HG02840 (cell line): ENCODE measurements around the gene IFNA4.
"Not testable (repeated sequence)": the region's sequence is repeated elsewhere in the genome, so short reads cannot be mapped to it uniquely, and the experiment has no call there.

Experiments used
- ATAC-seq: cut with Tn5 transposase; IDR thresholded peaks from one replicate; pipeline ENCODE4 v1.9.1; 2021; ENCODE audit warnings: mild to moderate bottlenecking, moderate library complexity, moderate number of reproducible peaks; ENCODE audit not compliant: unreplicated experiment, low FRiP score

The IFNA4 gene

DNA sequence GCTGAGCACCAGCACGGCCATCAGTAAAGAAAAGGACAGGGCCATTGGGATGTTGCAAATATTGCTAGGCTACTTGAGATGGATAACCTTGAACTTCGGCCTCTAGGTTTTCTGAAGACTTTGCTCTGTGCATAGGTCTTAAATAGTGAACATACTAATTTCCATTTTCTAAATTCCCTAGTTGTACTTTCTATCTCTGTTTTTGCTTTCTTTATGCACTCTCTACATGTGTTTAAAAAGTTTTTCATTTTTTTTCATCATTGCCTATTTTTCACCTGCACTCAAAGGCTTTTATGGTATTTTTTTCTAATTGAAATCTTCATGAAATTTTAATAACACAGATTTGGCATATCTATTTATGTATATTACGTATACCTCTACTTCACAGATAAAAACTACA lies at the start of gene IFNA4:
Gene IFNA4 (minus strand): TSS at position 101 of the 400 bp plus-strand sequence. CDS start 56 bp downstream, at position 45.
- not testable (repeated sequence) for ATAC-seq

DNA sequence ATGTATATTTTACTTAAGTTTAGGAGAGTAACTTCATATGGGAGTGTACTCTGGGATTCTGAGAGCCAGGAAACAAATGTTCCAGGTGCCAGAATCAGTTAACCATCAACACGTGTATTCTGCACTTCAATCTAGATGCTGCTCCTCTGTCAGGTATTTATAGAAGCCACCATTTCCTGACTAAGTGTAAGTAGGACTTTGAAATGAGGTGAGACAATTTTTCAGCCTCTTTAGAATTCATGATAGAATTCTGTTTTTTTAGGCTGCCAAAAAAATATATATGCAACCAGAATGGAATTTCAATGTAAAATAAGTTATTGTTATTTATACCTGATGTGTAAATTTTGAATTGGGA lies 49.0 kb upstream of the IFNA4 start:
- not testable (repeated sequence) for ATAC-seq

DNA sequence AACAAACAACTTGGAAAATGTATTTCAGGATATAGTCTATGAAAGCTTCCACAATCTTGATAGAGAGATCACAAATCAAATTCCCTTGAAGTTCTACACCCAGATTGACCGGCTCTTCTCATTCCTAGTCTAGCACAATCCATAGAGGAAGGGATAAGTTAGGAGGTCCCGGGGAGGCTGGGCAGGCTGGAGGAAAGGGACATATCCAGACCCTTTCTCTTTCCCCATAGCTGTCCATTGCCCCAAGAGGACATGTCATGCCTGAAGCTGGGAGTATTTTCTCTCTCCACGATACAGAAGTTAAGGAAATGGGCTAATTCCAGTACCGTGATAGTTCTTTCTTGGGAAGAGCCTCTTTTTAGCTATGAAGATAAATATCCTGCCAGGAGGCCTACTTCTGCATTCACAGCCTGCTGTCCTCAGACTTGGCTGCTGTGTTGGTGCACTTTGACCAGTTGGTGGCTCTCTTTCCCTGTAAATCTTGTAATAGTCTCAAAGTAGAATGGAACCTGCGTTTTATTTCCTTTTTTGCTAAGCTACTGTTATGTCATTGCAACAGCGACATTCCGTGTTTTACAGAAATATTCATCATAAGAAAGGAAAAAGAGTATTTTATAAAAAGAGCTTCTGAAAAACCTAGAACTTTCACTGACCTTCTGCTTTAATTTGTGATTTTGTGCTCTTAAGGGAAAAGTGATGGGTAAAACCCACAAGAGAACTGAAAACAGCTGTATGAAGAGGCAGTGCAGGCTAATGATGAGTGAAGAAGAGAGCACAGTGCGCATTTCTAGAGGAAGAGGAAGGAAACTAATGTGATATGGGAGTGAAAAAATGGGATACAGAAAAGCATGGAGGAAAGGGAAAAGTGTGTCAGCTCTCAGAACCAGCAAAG lies 48.3 kb upstream of the IFNA4 start:
- ATAC-seq, result peak; percentile 77

DNA sequence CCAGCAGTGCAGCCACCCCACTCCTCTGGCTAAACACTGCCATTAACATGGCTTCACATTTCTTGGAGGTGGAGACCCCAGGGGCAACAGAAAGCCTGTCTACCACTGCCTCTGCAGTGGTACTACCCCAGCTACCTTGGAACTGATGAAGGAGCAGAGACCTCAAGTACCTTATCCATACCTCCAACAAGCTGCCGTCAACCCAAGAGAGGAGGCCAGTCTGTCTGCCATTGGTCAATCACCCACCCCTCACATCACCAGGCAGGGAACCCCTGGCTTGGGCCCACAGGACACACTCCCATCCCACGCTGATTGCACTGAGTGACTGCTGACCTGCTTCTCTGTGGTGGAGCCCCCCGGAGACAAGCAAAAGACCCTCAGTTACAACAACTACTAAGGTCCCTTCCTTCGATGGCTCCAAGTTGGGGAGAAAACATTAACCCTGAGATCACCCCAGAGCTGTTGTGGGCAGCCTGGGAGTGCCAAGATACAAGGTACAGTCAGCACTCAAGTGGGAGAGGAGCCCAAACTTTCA lies 46.8 kb upstream of the IFNA4 start:
- ATAC-seq, result no peak

DNA sequence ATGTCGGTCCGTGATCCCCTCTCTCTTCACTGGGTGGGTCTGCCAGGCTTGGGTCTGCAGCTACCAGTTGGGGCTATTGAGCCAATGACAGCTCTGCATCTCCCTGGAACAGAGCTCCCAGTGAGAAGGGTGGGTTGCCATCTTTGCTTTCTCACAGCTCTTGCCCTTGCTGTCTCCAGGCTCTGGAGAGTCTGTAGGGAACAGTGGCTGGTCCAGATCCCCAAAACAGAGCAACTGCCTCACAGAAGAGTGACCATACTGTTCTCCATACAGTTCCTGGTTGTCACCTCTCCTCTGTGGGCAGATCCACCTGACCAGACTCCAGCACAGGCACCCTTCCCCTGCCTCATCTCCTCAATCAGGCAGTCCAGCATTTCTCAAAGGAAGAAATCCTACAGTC lies 45.9 kb upstream of the IFNA4 start:
- no peak for ATAC-seq

DNA sequence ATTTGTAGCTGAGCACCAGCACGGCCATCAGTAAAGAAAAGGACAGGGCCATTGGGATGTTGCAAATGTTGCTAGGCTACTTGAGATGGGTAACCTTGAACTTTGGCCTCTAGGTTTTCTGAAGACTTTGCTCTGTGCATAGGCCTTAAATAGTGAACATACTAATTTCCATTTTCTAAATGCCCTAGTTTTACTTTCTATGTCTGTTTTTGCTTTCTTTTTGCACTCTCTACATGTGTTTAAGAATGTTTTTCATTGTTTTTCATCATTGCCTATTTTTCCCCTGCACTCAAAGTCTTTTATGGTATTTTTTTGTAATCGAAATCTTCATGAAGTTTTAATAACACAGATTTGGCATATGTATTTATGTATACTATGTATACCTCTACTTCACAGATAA lies 40.7 kb upstream of the IFNA4 start, which contains the start of gene IFNA17:
Gene IFNA17 (minus strand): TSS at position 101 of the 400 bp plus-strand sequence. CDS start 49 bp downstream, at position 52.
- no peak for ATAC-seq

DNA sequence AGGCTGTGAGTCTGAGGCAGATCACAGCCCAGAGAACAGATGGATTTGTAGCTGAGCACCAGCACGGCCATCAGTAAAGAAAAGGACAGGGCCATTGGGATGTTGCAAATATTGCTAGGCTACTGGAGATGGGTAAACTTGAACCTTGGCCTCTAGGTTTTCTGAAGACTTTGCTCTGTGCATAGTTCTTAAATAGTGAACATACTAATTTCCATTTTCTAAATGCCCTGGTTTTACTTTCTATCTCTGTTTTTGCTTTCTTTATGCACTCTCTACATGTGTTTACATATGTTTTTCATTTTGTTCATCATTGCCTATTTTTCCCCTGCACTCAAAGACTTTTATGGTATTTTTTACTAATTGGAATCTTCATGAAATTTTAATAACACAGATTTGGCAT lies 29.8 kb upstream of the IFNA4 start, which contains the start of gene IFNA16:
Gene IFNA16 (minus strand): TSS at position 101 of the 400 bp plus-strand sequence. CDS start 6 bp downstream, at position 95.
- not testable (repeated sequence) for ATAC-seq

DNA sequence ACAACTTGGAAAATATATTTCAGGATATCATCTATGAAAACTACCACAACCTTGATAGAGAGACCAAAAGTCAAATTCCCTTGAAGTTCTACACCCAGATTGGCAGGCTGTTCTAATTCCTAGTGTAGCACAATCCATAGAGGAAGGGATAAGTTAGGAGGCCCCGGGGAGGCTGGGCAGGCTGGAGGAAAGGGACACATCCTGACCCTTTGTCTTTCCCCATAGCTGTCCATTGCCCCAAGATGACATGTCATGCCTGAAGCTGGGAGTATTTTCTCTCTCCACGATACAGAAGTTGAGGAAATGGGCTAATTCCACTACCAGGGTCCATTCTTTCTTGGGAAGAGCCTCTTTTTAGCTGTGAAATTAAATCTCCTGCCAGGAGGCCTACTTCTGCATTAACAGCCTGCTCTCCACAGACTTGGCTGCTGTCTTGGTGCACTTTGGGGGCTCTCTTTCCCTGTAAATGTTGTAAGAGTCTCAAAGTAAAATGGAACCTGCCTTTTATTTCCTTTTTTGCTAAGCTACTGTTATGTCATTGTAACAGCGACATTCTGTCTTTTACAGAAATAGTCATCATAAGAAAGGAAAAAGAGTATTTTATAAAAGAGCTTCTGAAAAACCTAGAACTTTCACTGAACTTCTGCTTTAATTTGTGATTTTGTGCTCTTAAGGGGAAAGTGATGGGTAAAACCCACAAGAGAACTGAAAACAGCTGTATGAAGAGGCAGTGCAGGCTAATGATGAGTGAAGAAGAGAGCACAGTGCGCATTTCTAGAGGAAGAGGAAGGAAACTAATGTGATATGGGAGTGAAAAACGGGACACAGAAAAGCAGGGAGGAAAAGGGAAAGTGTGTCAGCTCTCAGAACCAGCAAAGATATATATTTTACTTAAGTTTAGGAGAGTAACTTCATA lies 26.3 kb upstream of the IFNA4 start:
- not testable (repeated sequence) for ATAC-seq

DNA sequence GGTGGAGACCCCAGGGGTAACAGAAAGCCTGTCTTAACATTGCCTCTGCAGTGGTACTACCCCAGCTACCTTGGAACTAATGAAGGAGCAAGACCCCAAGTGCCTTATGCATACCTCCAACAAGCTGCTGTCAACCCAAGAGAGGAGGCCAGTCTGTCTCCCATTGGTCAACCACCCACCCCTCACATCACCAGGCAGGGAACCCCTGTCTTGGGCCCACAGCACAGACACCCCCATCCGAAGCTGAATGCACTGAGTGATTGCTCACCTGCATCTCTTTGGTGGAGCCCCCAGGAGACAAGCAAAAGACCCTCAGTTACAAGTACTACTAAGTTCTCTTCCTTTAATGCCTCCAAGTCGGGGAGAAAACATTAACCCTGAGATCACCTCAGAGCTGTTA lies 24.8 kb upstream of the IFNA4 start:
- ATAC-seq, result not testable (repeated sequence)

DNA sequence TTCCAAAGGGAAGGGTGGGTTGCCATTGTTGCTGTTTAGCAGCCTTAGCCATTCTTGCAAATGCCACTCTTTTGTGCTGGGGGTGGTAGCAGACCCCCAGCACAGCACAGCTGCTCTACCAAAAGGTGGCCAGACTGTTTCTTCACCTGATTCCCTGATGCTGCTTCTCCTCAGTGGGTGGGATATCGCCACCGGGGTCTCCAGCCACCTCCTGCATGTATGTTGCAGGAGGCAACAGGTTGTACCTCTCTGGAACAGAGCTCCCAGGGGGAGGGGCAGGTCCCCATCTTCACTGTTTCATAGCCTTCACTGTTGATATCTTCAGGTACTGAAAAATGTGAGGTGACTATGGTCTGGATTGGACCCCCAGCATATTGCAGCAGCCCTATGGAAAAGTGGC lies 23.4 kb upstream of the IFNA4 start:
- not testable (repeated sequence) for ATAC-seq

DNA sequence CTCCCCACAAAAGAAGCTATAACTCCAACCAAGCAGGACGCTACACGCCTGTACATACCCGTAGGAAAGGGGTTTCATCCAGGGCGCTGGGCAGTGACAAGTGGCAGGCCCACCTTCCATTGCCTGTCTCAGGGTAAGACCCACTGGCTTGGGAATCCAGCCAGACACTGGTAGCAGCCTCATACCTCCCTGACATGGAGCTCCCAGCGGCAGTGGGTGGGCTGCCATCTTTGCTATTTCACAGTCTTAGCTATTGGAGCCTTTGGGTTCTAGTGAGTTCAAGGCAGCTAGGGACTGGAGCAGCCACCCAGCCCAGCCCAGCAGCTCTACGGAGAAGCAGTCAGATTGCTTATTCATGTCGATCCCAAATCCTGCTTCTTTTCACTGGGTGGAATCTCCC lies 22.9 kb upstream of the IFNA4 start:
- no peak for ATAC-seq

DNA sequence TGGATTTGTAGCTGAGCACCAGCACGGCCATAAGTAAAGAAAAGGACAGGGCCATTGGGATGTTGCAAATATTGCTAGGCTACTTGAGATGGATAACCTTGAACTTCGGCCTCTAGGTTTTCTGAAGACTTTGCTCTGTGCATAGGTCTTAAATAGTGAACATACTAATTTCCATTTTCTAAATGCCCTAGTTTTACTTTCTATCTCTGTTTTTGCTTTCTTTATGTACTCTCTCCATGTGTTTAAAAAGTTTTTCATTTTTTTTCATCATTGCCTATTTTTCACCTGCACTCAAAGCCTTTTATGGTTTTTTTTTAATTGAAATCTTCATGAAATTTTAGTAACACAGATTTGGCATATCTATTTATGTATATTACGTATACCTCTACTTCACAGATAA lies 19.7 kb upstream of the IFNA4 start, which contains the start of gene IFNA10:
Gene IFNA10 (minus strand): TSS at position 101 of the 400 bp plus-strand sequence. CDS start 46 bp downstream, at position 55.
- not testable (repeated sequence) for ATAC-seq

DNA sequence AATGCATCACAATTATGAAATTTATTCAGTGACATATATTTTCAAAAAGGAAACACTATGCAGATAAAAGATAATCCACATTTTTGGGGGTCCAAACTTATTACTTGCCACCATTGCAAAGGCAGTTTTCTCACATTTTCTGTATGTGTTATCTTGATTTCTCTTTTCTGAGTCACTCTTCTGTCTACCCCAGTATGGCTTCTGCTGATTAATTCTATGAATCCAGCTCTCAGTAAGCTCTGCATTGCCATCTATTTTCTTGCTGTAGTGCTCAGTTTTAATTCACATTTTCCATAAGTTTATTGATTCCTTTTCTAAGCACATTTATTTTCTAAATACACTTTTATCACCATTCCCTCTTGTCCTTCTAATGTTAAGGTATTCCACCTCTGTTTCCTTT lies 17.8 kb upstream of the IFNA4 start:
- ATAC-seq, result no peak

DNA sequence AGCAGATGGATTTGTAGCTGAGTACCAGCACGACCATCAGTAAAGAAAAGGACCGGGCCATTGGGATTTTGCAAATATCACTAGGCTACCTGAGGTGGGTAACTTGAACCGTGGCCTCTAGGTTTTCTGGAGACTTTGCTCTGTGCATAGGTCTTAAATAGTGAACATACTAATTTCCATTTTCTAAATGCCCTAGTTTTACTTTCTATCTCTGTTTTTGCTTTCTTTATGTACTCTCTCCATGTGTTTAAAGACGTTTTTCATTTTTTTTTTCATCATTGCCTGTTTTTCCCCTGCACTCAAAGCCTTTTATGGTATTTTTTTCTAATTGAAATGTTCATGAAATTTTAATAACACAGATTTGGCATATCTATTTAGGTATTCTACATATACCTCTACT lies 14.7 kb upstream of the IFNA4 start, which contains the start of gene IFNA7:
Gene IFNA7 (minus strand): TSS at position 101 of the 400 bp plus-strand sequence. CDS start 40 bp downstream, at position 61.
- not testable (repeated sequence) for ATAC-seq

DNA sequence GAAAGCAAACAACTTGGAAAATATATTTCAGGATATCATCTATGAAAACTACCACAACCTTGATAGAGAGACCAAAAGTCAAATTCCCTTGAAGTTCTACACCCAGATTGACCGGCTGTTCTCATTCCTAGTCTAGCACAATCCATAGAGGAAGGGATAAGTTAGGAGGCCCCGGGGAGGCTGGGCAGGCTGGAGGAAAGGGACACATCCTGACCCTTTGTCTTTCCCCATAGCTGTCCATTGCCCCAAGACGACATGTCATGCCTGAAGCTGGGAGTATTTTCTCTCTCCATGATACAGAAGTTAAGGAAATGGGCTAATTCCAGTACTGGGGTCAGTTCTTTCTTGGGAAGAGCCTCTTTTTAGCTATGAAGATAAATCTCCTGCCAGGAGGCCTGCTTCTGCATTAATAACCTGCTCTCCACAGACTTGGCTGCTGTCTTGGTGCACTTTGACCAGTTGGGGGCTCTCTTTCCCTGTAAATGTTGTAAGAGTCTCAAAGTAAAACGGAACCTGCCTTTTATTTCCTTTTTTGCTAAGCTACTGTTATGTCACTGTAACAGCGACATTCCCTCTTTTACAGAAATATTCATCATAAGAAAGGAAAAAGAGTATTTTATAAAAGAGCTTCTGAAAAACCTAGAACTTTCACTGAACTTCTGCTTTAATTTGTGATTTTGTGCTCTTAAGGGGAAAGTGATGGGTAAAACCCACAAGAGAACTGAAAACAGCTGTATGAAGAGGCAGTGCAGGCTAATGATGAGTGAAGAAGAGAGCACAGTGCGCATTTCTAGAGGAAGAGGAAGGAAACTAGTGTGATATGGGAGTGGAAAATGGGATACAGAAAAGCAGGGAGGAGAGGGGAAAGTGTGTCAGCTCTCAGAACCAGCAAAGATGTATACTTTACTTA lies 7.7 kb upstream of the IFNA4 start:
- peak; percentile 81 for ATAC-seq

DNA sequence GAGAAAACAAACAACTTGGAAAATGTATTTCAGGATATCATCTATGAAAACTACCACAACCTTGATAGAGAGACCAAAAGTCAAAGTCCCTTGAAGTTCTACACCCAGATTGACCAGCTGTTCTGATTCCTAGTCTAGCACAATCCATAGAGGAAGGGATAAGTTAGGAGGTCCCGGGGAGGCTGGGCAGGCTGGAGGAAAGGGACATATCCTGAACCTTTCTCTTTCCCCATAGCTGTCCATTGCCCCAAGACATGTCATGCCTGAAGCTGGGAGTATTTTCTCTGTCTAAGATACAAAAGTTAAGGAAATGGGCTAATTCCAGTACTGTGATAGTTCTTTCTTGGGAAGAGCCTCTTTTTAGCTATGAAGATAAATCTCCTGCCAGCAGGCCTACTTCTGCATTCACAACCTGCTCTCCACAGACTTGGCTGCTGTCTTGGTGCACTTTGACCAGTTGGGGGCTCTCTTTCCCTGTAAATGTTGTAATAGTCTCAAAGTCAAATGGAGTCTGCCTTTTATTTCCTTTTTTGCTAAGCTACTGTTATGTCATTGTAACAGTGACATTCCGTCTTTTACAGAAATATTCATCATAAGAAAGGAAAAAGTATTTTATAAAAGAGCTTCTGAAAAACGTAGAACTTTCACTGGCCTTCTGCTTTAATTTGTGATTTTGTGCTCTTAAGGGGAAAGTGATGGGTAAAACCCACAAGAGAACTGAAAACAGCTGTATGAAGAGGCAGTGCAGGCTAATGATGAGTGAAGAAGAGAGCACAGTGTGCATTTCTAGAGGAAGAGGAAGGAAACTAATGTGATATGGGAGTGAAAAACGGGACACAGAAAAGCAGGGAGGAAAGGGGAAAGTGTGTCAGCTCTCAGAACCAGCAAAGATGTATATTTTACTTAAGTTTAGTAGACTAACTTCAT lies 4.3 kb downstream of the IFNA4 start:
- ATAC-seq, result peak; percentile 87

DNA sequence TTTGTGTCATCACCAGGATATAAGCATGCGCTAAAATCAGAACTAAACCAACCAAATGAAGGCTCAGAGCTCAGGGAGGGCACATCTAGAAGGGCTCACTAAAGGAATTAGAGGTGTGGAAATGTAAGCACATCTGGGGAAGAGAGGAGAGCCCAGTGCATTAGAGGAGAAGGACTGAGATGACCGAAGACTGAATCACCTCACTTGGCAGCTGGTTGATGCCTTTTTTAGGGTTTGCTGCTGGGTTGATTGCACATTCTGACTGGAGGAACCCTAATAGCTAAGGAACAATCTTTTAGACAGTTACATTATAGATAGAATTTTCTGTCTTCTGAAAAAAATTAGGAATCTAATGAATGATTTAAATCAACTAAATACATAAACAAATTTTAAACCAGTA lies 12.7 kb downstream of the IFNA4 start:
- no peak for ATAC-seq

DNA sequence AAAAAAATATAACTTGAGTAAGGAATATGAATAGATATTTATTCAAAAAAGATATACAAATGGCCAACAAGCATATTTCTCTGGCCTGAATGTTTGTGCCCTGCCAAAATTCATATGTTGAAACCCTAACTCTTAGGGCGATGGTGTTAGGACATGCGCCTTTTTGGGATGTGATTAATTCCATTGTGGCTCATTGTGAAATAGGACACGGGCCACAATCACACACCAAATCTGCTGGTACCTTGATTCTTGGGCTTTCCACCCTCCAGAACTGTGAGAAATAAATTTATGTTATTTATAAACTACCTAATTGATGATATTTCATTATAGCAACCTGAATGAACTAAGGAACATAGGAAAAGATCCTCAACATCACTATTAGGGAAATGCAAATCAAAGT lies 15.2 kb downstream of the IFNA4 start:
- no peak for ATAC-seq
